SIG-M5 (cell line): ENCODE measurements around the gene GSDMA.

Source experiments
- DNase-seq: peaks from one replicate; lab custom pipeline; 2025; lab: John Stamatoyannopoulos, UW

Gene GSDMA

GRCh38 chr17:39960524-39961041 lies 2.2 kb upstream of the GSDMA start:
- no peak for DNase-seq

GRCh38 chr17:39963829-39964228 lies 1.0 kb downstream of the GSDMA start:
- no peak for DNase-seq

GRCh38 chr17:39965017-39965699 lies 2.4 kb downstream of the GSDMA start:
- no peak for DNase-seq

- DNase-seq = no peak
Observed at GRCh38 chr17:39966771-39967170, 4.0 kb downstream of the GSDMA start.

GRCh38 chr17:39968761-39969160 lies 6.0 kb downstream of the GSDMA start:
- DNase-seq = no peak

GRCh38 chr17:39969375-39969774 lies 6.6 kb downstream of the GSDMA start:
- DNase-seq = no peak

GRCh38 chr17:39970157-39970692 lies 7.4 kb downstream of the GSDMA start:
- DNase-seq = no peak

GRCh38 chr17:39971076-39971603 lies 8.3 kb downstream of the GSDMA start:
- DNase-seq = no peak

- no peak for DNase-seq
Observed at GRCh38 chr17:39972271-39972670, 9.5 kb downstream of the GSDMA start.

GRCh38 chr17:39973496-39973895 lies 10.7 kb downstream of the GSDMA start:
- no peak for DNase-seq

GRCh38 chr17:39974433-39974832 lies 11.6 kb downstream of the GSDMA start:
- no peak for DNase-seq

- no peak for DNase-seq
Observed at GRCh38 chr17:39975801-39976200, 13.0 kb downstream of the GSDMA start.

- DNase-seq = no peak
Observed at GRCh38 chr17:39979016-39979670, 16.3 kb downstream of the GSDMA start.

GRCh38 chr17:39979893-39980350 lies 17.1 kb downstream of the GSDMA start:
- DNase-seq = peak; percentile 54

GRCh38 chr17:39980351-39981206 lies 17.8 kb downstream of the GSDMA start, which contains the start of gene PSMD3:
Gene PSMD3 (plus strand): TSS chr17:39980807. CDS start chr17:39980971, 164 bp downstream.
- DNase-seq = peak; percentile 99

GRCh38 chr17:39981207-39981741 lies 18.5 kb downstream of the GSDMA start:
- DNase-seq = no peak

GRCh38 chr17:39981766-39982375 lies 19.1 kb downstream of the GSDMA start:
- no peak for DNase-seq

- DNase-seq = no peak
Observed at GRCh38 chr17:39988206-39988810, 25.5 kb downstream of the GSDMA start.

GRCh38 chr17:39994448-39994847 lies 31.6 kb downstream of the GSDMA start:
- no peak for DNase-seq

GRCh38 chr17:39995438-39995837 lies 32.6 kb downstream of the GSDMA start:
- DNase-seq = no peak

GRCh38 chr17:39996162-39996561 lies 33.4 kb downstream of the GSDMA start:
- no peak for DNase-seq
